HL-60/S4 (cell line): Measurements from ENCODE around the gene DOK3.

Source experiments
- in situ Hi-C: fragments of 300-500 bp; cut with MboI; formaldehyde crosslinking; loops from 2 replicates; pipeline ENCODE4 v1.14.3; 2022; ENCODE audit warnings: low sequenced_read_pairs

Gene DOK3

DNA sequence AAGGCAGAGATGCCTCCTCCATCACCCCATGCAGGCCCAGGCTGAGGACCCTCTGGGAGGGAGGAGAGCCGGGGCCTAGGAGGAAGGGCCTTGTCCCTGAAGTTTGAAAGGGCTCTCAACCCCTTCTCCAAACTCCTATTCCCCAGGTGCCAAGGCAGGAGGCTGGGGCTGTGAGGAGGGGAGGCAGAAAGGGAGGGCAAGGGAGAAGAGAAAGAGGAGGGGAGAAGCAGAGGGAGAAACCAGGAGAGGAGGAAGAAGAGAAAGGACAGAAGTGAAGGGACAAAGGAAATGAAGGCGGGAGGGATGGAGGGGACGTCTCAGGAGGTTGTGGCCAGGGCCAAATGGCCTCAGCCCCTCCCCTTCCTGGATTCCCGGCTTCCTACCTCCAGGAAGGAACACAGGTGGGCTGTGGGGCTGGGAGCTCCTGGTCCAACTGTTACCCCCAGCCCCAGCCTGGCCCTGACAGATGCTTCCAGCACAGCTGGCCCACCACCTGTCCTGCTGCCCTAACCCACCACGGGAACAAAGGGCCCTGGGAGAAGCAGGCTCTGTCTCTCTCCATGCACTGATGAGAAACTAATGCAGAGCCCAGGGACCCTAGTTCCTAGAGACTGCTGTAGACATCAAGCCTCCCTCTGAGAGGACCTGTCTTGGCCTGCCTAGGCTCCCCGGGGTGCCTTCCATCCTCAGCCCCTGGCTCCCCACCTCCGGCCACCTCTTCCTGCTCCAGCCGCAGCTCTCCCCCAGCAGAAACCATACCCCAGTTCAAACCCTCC lies 39.7 kb downstream of the DOK3 start:
- in situ Hi-C loops: no loop called here

DNA sequence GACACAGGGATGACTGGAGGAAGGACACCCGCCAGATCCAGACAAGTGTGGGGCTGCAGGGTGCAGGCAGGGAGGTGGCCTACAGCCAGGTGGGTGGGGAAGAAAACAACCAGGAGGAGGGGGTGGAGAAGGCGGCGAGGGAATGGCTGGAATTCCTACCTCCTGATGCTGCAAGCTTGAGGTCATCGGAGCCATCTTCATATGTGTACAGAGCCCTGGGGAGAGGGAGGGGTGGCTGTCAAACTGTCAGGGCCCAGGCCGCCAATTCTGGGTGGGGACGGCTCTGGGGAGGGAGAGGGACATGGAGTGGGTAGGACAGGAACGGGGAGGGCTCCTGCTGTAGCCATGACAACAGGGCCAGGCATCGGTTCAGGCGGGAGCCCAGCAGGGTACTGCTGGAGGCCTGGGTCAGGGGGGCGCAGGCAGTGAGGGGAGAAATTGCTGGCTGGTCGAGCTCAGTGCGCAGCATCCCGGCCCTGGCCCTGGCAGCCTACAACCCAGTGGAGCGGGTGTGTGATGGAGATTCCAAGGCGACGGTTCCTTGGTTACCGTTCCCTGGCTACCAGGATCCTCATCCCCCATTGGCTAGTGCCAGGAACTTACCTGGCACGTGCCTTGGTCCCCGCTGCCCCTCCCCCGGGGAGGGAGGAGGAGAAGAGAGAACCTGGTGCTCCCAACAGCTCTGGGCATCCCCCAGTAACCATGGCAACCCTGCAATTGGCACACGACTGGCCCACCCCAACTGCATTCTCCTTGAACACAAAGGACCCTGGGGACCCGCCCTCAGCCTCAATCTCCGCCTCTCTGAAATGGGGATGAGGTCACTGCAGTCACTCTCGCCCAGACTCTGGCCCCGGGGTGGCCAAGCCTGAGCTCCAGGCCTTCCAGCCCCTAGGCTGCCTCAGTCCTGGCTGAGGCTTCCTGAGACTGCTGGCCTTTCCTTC lies 40.7 kb downstream of the DOK3 start:
- in situ Hi-C loops: no loop called here

DNA sequence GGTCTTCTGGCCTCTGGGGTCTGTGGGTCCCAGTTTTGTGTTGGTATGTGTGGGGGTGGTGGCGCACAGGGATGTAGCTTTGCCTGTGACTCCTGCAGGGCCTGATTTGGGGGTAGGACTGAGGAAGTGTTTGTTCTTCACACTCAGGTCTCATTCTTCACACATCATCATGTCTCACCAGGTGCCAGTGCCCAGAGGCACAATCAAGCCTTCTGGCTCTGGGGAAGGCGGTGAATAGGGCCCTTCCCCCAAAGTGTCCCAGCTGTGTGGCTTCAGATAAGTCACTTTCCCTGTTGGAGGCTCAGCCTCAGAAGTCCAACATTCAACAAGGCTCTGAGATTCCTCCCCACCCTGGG lies 41.3 kb downstream of the DOK3 start:
- in situ Hi-C loops: no loop called here

DNA sequence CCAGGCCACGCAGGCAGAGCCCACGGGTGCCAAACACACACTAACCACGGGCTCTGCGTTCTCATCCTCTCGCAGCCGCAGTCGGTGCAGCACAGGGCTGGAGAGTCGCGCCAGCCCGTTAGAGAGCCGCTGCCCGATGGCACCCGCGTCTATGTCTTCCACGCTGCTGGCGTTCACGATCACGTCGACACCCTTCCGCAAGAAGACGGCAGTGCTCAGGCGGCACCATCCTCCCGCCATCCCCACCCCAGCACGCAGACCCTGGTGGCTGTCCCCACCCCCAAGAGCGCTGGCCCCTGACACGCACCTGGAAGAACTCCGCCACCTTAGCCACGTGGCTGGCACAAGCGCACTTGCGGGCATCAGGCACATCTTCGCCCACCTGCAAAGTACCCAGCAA lies 42.2 kb downstream of the DOK3 start:
- in situ Hi-C loops: no loop called here

DNA sequence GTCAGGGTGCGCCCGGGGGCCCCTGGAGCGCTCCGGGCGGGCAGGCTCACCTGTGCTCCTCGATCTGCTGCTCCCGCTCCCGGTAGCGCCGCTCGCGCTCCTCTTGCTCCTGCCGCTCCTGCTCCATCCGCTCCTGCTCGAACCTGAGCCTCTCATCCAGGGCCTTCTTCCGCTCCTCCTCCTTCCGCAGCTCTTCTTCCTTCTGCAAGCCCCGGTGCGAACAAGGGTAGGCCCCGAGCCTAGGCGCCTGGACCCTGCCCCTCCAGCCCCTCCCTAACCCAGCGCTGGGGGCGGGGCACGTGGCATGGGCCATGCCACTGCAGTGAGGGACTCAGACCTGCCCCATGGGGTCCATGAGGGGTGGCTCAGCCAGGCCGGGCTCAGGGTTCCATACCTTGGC lies 42.8 kb downstream of the DOK3 start:
- in situ Hi-C loops: no loop called here

DNA sequence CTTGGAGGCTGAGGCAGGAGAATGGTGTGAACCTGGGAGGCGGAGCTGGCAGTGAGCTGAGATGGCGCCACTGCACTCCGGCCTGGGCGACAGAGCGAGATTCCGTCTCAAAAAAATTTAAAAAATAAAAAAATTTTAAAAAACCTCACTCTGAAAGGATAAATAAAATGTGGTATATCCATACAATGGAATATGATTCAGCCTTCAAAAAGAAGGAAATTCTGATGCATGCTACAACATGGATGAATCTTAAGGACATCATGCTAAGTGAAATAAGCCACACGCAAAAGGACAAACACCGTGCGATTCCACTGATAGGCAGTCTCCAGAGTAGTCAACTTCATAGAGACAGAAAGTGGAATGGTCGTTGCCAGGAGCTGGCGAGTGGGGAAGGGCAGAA lies 44.6 kb downstream of the DOK3 start:
- in situ Hi-C loops: no loop called here

DNA sequence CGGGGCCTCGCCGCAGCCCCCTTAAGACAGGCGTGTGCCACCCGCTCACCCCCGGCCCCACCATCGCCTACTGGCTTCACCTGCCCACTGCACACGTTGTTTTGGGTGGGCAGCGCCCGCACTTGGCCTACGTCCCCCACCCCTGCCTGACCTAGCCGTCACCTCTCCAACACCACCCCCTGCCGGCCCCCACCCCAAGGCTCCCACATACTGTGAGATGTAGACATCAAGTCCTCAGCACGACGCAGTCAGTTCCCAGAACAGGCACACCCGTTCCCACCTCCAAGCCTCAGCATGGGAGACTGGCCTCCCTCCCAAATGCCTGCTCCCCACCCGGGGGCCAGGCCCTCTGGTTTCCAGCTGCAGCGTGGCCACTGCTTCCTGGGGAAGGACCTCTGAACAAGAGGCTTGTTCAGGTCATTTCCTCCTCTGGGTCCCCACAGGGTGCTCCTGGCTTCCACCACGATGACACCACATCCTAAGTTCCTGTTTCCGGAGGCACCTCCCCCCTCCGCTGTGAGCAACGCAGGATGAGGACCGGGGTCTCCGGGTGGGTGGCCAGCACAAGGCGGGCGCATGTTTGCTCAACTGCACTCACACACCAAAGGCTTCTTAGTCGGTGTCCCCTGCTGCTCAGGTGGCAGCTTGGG lies 47.5 kb downstream of the DOK3 start:
- in situ Hi-C loops: no loop called here

DNA sequence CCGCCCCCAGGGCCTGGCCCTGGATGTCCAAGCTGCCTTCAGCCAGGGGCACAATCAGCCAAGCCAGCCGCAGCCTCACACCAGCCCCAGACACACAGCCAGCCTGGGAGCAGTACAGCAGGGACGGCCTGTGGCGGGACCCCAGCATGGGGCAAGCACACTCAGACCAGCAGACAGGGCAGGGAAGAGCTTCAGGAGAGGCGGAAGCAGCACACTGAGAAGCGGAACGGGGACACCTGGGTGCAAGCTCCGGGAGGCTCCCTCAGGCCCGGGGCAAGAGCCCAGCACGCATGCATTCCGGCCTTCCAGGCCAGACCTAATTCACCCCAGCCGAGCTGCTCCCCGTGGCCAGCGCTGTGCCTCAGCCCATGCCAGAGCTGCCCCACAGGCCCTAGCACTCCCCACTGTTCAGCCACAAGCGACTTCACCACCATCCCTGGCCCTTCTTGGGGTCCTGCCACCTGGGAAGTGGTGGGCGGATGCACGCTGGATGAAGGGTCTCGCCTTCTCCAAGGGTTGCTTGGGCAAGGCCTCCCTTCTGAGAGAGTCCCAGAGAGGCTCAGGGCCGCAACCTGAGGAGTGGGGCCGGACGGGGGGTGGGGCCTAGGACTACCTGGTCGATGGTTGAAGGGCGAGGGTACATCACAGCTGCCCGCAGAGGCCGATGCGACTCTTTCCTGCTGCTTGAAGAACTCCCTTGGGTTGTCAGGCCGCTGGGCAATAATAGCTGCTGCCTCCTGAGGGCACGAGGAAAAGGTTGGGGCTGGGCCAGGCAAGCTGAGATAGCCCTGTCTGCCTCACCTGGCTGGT lies 49.6 kb downstream of the DOK3 start:
- in situ Hi-C loops: no loop called here

DNA sequence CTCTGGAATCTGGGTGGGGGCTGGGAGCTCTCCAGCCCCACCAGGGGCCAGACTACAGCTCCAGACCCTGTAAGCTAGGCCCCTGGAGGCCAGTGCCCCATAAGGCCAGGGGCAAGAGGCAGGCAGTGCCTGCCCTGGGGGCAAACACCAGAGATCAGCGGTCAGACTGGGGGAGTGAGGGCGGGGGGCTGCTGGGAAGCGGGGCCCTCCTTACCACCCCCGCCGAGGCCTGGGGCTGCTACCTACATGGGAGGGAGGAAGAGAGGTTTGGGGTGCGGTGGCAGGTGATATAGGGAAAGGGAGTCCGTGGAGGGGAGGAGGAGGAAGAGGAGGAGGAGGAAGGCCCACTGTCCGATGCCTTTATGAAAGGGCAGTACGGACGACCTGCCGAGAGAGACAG lies 50.3 kb downstream of the DOK3 start:
- in situ Hi-C loops: no loop called here

DNA sequence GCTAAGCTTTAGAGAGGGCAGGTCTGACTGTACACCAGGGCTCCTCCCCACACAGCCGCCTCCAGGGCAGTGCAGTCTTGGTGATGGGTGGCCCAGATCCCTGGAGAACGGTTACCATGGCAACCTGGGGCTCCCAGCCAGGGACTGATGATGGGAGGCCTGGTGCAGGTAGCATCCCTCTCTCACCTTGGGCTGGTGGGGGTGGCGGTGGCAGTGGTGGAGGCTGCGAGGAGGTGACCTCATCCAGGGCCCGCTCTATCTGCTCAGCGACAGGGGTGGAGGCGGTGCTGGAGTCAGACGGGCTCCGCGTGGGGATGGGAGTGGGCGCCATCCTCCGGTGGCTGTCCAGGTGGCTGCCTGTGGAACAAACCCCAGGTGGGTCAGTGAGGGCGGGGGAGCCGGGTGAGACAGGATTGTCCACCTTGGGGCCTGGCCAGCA lies 50.7 kb downstream of the DOK3 start:
- in situ Hi-C loops: no loop called here

DNA sequence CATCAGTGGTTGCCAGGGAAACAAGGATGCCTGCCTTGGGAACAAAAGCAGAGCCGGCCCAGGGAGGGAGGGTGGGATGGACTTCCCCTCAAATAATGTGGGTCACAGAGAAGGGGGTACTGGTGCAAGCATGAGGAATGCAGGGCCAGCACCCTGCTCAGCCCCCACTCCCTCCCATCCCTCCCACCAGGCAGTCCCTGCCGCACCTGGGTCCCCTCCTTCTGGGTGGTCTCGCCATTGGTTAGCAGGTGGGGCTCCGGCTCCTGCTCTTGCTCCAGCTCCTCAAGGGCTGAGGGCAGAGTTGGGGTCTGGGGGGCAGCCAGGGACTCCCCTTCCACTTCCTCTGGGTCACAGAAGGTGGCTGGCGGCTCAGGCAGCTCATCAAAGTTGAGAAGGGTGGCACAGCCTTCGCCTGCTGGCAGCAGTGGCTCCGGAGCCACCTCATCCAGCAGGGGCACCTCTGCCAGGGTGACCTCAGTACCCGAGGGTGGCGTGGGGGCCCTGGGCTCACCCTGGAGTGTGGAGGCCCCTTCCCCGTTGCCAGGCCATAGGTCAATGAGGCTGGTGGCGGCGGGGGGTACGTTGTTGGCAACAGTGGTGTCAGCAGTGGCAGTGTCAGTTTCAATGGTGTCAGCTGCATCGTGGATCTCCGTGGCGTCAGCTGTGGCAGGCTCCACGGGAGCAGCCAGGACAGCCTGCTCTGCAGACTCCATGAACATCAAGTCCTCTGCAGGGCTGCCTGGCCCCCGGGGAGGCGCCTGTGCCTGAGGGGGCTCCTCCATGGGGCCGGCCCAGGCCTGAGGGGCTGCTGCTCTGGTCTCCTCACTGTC lies 51.6 kb downstream of the DOK3 start:
- in situ Hi-C loops: no loop called here

DNA sequence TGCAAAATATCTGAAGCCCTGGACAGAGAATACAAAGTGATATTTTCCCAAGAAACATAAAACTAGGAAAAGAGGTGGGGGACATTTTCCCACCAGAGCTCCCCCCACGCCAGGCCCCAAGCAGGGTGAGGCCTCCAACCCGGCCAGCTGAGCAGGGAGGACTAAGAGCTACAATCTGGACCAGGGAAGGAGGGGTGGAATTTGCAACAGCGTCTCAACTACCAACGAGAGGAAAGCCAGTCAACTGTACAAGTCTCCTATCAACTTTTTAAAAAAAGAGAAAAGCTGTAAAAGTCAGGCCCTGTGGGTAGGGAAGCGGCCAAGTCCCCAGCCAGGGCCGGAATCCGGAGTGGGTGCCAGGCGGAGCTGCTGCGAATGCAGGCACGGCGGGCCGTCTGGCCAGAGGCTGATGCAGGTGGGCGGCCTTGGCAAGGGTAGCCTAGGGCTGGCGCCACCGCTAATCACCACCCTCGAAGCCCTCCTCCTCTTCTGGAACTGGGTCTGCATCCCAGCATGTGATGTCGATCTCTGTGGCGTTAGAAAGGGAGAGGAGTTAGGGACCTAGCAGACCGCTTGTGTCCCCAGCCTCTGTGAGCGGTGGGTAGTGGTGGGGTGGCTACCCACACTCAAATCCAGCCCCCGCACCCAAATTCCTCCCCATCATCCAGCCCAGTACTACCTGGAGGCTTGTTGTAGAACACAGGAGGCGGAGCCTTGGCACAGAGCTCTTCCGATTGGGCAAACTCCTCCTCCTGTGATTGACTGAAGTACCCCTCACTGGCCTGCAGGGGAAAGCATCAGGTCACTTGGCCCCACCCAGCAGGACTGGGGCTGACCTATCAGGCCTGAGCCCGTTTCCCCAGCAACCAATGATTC lies 52.4 kb downstream of the DOK3 start:
- in situ Hi-C loops: no loop called here

DNA sequence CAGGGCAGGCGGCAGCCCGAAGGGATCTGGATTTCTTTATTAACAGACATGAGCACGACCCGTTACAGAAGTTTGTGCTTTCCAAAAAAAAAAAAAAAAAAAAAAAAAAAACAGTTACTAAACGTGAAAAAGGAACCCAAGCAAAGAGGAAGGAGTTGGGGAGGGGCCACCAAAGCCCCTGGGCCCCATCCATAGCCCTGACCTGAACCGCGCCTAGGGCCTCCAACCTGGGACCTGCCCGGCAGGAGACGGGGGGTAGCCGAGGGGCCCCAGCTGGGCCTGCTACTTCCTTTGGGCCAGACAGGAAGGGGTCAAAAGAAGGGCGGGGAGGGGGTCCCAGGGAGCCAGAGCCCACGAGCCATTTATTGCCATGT lies 53.0 kb downstream of the DOK3 start:
- in situ Hi-C loops: no loop called here

DNA sequence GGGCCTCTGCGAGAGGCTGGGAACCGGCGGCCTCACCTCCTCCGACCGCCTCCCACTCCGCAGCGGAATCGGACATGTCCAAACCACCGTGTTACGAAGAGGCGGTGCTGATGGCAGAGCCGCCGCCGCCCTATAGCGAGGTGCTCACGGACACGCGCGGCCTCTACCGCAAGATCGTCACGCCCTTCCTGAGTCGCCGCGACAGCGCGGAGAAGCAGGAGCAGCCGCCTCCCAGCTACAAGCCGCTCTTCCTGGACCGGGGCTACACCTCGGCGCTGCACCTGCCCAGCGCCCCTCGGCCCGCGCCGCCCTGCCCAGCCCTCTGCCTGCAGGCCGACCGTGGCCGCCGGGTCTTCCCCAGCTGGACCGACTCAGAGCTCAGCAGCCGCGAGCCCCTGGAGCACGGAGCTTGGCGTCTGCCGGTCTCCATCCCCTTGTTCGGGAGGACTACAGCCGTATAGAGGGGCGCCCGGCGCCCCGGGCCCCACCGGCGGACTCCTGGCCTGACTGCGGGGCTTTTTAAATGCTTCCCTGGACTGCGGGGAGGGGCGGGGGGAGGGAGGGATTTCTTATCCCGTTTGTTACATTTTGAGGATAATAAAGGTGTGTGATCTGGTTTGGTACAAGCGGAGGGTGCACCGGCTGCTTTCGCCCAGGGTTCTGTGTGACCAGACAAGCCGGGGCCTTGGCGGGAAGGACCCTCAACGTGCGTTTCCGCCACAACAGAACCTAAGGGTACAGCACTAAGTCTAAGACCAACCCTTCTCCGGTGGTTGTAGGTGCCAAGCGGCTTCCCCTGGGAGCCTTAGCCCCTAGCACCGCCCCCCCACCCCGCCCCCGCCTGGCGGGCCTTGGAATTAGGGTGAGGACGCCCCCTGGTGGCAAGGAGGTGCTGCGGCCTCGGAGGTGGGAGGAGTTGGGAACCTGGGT lies 53.7 kb downstream of the DOK3 start:
- in situ Hi-C loops: no loop called here

DNA sequence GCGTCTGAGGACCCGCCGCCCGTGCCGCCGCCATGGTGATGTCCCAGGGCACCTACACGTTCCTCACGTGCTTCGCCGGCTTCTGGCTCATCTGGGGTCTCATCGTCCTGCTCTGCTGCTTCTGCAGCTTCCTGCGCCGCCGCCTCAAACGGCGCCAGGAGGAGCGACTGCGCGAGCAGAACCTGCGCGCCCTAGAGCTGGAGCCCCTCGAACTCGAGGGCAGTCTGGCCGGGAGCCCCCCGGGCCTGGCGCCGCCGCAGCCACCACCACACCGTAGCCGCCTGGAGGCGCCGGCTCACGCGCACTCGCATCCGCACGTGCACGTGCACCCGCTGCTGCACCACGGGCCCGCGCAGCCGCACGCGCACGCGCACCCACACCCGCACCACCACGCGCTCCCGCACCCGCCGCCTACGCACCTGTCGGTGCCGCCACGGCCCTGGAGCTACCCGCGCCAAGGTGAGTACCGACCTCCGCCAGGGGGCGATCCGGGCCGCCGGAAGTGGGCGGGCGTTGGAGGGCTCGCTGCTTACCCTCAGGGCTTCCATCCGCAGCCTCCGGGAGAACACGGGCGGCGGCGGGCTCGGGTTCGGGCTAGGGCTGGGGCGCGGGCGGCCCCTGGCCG lies 54.5 kb downstream of the DOK3 start:
- in situ Hi-C loops: no loop called here

DNA sequence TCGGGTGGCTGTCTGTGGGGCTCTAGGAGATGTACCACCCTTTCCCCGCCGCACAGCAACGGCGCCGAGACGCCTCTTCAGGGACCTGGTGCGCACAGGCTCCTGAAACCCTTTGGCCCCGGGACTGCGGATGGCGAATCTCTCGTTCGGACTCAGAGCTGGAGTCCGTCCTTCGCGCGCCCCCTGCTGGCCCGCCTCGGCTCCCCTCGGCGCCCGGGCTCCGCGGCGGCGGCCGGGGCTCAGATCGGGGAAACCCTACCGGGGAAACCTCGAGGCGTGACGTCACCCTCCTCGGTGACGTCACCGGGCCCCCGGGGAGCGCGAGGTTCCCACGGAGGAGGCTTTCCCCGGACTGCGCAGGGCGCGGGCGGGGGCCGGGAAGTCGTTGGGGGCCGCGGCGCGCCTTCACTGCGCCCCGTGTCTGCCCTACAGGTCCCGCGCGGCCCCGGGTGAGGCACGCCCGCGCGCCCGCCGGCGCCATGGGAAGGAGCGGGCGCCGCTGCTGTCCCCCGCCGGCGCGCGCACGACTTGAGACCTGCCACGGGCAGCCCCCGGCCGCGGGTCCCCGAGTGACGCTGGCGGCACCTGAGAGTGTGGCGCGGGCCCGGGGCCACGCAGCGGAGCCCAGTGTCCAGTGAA lies 55.1 kb downstream of the DOK3 start:
- in situ Hi-C loops: loop anchor here (5.0 kb wide), 1 partner anchor 62 kb away; no protein-coding TSS in a partner anchor

DNA sequence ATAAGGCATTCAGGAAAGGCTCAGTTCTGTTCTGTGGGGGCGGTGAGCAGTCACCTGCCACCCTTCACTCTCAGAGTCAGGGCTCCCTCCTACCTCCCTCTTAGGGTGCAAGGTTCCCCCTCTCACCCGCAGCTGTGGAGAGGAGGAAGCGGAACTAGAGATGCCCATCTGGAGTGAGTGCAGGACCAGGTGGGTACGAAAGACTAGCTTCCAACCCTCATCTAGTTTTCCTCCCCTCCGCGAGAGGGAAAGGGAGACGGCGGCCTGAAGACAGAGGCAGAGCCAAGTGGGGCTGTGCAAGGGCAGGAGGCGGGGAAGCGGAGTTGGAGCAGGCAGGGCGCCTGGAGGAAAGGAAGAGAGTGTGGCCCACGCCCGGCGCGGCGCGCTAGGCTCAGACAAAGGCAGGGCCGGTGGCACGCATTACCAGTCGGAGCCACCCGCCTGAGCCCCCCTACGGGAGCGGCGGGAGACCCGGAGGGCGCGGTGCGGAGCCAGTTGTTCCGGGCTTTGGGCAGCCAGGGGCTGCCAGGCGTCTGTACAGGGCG lies 55.7 kb downstream of the DOK3 start:
- in situ Hi-C loops: loop anchor here (5.0 kb wide), 1 partner anchor 62 kb away; no protein-coding TSS in a partner anchor
